Stimulated activated CD4-positive, alpha-beta T cell treated with anti-CD3 and anti-CD28 coated beads, Interleukin-15, amount 100 ng/mL, for 48 hours (primary cell): ENCODE measurements around the gene CHMP5.

Source experiments
- DNase-seq, 2 donors: peaks; one replicate each; pipeline ENCODE4 v3.0.0-alpha.2; 2020; ENCODE audit warnings: low read depth in 2 of 2

Gene CHMP5

GRCh38 chr9:33244137-33244784 is 20.6 kb upstream of the CHMP5 start:
- no peak for DNase-seq

GRCh38 chr9:33245341-33245740 is 19.5 kb upstream of the CHMP5 start:
- no peak for DNase-seq

GRCh38 chr9:33246269-33246860 is 18.5 kb upstream of the CHMP5 start:
- DNase-seq = no peak

- DNase-seq = no peak
These were observed 16.2 kb upstream of the CHMP5 start for GRCh38 chr9:33248606-33249005.

- no peak for DNase-seq
These were observed 15.7 kb upstream of the CHMP5 start for GRCh38 chr9:33249087-33249658.

GRCh38 chr9:33249983-33250382 is 14.9 kb upstream of the CHMP5 start:
- no peak for DNase-seq

- DNase-seq = no peak
These were observed 14.3 kb upstream of the CHMP5 start for GRCh38 chr9:33250458-33250995.

- no peak for DNase-seq
These were observed 10.6 kb upstream of the CHMP5 start for GRCh38 chr9:33254211-33254610.

GRCh38 chr9:33255014-33255413 is 9.8 kb upstream of the CHMP5 start:
- no peak for DNase-seq

GRCh38 chr9:33255471-33255870 is 9.4 kb upstream of the CHMP5 start:
- no peak for DNase-seq

GRCh38 chr9:33256236-33256635 is 8.6 kb upstream of the CHMP5 start:
- no peak for DNase-seq

GRCh38 chr9:33257276-33257675 is 7.6 kb upstream of the CHMP5 start:
- no peak for DNase-seq

GRCh38 chr9:33260372-33260771 is 4.5 kb upstream of the CHMP5 start:
- no peak for DNase-seq

- no peak for DNase-seq
These were observed 1.5 kb upstream of the CHMP5 start for GRCh38 chr9:33263131-33264002.

GRCh38 chr9:33264003-33264472 is 811 bp upstream of the CHMP5 start:
- DNase-seq = peak; percentile 21 to 31

GRCh38 chr9:33265211-33265865 is 489 bp downstream of the CHMP5 start:
- no peak for DNase-seq

GRCh38 chr9:33267151-33267767 is 2.4 kb downstream of the CHMP5 start:
- no peak for DNase-seq

GRCh38 chr9:33270146-33270545 is 5.3 kb downstream of the CHMP5 start:
- DNase-seq = no peak

GRCh38 chr9:33272061-33272460 is 7.2 kb downstream of the CHMP5 start:
- DNase-seq = no peak

- no peak for DNase-seq
These were observed 8.6 kb downstream of the CHMP5 start for GRCh38 chr9:33273266-33273971.

GRCh38 chr9:33273972-33274328 is 9.1 kb downstream of the CHMP5 start:
- no peak for DNase-seq
